OCI-LY1 (cell line): Measurements from ENCODE around the gene MBD3L2B.

Experiments used
- EZH2 ChIP-seq: fragments of 200-600 bp; sonication (generic), shearing (Covaris generic); IDR thresholded peaks from 2 replicates; pipeline ENCODE4 v1.8.0; 2017; ENCODE audit warnings: borderline replicate concordance, mixed run types, mild to moderate bottlenecking, antibody characterized with exemption, low read length, moderate library complexity, mixed read lengths
- TF ChIP-seq, protein P1 (sequence below): fragments of 200-600 bp; sonication (generic), shearing (Covaris generic); IDR thresholded peaks from 2 replicates; pipeline ENCODE4 v1.5.1; 2017; ENCODE audit warnings: mild to moderate bottlenecking, antibody characterized with exemption, low read length, moderate library complexity, mixed read lengths

DNA sequence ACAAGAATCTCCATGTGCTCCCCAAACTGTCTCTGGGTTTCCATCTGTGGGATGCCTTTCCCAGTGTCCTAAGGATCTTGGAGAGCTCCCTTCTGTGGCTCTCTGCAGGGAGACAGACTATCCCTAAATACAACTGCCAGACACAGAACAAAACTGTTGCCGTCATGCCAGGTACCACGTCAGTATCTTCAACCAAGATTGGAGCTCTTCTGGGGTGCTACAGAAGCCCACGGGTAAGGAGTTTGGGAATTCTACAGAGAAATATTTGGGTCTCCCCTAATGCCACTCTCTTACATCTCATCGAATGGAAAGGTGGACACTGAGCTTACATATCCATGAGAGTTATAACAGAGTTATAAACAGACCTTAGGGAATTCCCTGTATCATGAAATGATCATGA lies 42.1 kb upstream of the MBD3L2B start:
- TF ChIP-seq, protein P1, sequence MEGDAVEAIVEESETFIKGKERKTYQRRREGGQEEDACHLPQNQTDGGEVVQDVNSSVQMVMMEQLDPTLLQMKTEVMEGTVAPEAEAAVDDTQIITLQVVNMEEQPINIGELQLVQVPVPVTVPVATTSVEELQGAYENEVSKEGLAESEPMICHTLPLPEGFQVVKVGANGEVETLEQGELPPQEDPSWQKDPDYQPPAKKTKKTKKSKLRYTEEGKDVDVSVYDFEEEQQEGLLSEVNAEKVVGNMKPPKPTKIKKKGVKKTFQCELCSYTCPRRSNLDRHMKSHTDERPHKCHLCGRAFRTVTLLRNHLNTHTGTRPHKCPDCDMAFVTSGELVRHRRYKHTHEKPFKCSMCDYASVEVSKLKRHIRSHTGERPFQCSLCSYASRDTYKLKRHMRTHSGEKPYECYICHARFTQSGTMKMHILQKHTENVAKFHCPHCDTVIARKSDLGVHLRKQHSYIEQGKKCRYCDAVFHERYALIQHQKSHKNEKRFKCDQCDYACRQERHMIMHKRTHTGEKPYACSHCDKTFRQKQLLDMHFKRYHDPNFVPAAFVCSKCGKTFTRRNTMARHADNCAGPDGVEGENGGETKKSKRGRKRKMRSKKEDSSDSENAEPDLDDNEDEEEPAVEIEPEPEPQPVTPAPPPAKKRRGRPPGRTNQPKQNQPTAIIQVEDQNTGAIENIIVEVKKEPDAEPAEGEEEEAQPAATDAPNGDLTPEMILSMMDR, result no peak
- no peak for TF ChIP-seq EZH2
